DND-41 (cell line): ENCODE data around the gene CXCR3.

Experiments used
- CTCF ChIP-seq: IDR thresholded peaks from 2 replicates; pipeline ENCODE4 v1.5.1; 2012; ENCODE audit warnings: borderline replicate concordance, low read length, moderate library complexity, mild to moderate bottlenecking; ENCODE audit not compliant: poor library complexity, severe bottlenecking; ENCODE audit errors: extremely low read depth
- EZH2 ChIP-seq: IDR thresholded peaks from 3 replicates; pipeline ENCODE4 v1.6.1; 2012; ENCODE audit warnings: borderline replicate concordance, low read depth, mild to moderate bottlenecking, moderate library complexity, low read length, inconsistent platforms; ENCODE audit not compliant: severe bottlenecking

GRCh38 chrX:71604141-71604540 lies 14.2 kb downstream of the CXCR3 start:
- TF ChIP-seq CTCF (no peak), EZH2 (no peak)
